Fibroblast of the aortic adventitia (primary cell): ENCODE data around the gene JAGN1. TPM values are rescaled to one million over a fixed set of nuclear protein-coding genes. Genes with fewer than 3 reads are reported as not detected.

Experiments
- DNase-seq: peaks from one replicate; pipeline ENCODE4 v3.0.0-alpha.2; 2010; ENCODE audit warnings: low read depth
- H3K4me3 ChIP-seq: 2 replicates; pipeline ENCODE4 v1.5.1; 2011; ENCODE audit warnings: low read depth, mild to moderate bottlenecking, control low read depth, low read length, moderate library complexity
- total RNA-seq: library from RNA; depleted of rRNA; stranded (reverse); fragments of >200 nt; gene quantifications from 2 replicates; pipeline ENCODE4 v1.2.3, GENCODE V29; 2012; ENCODE audit warnings: low replicate concordance
- TF ChIP-seq, protein P1 (sequence below): IDR thresholded peaks from 2 replicates; pipeline ENCODE4 v1.5.1; 2011; ENCODE audit warnings: mild to moderate bottlenecking, low read length, control low read depth, inconsistent platforms; ENCODE audit not compliant: insufficient read depth

The JAGN1 gene
- total RNA-seq, 1 donor: 25.8 TPM

DNA sequence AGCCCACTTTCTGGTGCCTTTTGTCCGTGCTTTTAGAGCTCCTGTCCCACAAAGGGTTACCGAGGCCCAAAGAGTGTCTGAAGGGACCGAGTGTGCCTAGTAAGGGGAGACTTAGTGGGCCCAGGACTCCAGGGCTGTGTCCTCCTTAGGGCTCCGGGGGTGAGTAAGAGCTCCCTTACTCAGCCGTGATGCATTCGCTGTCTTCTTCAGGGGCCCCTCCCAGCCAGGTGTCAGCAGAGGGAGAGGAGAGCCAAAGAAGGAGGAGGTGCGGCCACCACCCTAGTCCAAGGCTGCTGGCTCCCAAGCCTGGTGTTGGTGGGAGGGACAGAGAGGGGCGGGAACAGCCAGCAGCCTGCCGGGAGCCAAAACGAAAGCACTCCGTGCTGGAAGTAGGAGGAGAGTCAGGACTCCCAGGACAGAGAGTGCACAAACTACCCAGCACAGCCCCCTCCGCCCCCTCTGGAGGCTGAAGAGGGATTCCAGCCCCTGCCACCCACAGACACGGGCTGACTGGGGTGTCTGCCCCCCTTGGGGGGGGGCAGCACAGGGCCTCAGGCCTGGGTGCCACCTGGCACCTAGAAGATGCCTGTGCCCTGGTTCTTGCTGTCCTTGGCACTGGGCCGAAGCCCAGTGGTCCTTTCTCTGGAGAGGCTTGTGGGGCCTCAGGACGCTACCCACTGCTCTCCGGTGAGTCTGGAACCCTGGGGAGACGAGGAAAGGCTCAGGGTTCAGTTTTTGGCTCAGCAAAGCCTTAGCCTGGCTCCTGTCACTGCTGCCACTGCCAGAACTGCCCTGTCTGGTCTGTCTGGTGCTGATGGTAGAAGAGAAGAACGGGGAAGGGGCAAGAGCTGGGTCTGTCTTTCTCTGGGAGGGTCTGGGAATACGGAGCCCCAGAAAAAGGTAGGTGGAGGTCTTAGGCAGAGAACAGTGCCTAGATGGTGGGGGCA lies 26.6 kb downstream of the JAGN1 start, which contains the start of gene IL17RC:
Gene IL17RC, plus strand, starts transcription at position 365 of the 947 bp plus-strand sequence. Its CDS starts 218 bp downstream, at position 583.
- TF ChIP-seq, protein P1, sequence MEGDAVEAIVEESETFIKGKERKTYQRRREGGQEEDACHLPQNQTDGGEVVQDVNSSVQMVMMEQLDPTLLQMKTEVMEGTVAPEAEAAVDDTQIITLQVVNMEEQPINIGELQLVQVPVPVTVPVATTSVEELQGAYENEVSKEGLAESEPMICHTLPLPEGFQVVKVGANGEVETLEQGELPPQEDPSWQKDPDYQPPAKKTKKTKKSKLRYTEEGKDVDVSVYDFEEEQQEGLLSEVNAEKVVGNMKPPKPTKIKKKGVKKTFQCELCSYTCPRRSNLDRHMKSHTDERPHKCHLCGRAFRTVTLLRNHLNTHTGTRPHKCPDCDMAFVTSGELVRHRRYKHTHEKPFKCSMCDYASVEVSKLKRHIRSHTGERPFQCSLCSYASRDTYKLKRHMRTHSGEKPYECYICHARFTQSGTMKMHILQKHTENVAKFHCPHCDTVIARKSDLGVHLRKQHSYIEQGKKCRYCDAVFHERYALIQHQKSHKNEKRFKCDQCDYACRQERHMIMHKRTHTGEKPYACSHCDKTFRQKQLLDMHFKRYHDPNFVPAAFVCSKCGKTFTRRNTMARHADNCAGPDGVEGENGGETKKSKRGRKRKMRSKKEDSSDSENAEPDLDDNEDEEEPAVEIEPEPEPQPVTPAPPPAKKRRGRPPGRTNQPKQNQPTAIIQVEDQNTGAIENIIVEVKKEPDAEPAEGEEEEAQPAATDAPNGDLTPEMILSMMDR: no peak
- peak; percentile 83 for DNase-seq
- peak within 1 kb of the TSS; percentile 72 for H3K4me3 ChIP-seq

DNA sequence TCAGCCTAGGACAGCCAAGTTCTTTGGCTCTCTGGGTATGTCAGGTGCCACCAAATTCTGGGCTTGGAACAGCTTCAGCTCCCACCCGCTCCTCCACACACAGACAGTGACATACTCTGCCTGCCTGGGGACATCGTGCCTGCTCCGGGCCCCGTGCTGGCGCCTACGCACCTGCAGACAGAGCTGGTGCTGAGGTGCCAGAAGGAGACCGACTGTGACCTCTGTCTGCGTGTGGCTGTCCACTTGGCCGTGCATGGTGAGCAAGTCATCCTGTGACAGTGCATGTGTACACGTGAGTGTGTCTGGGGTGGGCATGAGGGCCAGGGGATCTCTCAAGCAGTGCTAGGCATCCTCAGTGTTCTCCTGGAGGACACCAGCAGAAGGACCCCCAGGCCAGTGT lies 27.4 kb downstream of the JAGN1 start:
- TF ChIP-seq, protein P1: no peak
- peak overlapping the region; percentile 72 for H3K4me3 ChIP-seq
- DNase-seq: no peak

DNA sequence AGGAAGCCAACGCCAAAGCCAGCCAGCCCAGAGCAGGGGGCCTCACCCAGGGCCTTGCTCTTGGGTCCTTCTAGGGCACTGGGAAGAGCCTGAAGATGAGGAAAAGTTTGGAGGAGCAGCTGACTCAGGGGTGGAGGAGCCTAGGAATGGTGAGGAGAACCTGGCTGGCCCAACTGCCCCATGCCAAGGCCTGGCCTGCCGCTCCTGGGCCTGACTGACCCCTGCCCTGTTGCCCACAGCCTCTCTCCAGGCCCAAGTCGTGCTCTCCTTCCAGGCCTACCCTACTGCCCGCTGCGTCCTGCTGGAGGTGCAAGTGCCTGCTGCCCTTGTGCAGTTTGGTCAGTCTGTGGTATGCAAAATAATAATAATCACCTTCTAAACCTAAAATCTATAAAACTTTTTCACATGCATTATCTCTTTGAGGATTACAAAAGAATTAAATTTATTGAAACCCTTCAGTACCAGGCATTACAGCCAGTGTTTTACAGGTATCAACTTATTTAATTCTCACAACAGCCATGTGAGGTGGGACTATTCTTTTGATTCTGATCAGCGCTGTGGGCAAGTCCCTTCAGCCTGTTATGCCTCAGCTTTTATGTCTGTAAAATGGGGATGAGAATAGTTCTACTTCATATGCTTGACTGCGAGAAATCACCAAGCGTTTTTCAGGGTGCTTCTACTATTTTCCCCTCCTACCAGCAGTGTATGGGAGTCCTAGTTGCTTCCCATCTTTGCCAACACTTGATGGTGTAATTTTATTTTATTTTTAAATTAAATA lies 28.0 kb downstream of the JAGN1 start:
- TF ChIP-seq, protein P1: no peak
- H3K4me3 ChIP-seq: no peak overlapping the region
- no peak for DNase-seq

DNA sequence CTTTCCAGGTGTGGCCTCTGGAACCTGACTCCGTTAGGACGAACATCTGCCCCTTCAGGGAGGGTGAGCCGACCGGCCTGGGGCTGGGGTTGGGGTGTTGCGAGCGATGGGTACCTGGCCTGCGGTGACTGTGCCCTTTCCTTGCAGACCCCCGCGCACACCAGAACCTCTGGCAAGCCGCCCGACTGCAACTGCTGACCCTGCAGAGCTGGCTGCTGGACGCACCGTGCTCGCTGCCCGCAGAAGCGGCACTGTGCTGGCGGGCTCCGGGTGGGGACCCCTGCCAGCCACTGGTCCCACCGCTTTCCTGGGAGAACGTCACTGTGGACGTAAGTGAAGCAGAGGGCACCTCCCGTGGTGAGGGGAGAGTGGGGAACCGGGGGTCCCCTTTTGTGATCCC lies 37.7 kb downstream of the JAGN1 start:
- no peak overlapping the region for H3K4me3 ChIP-seq
- TF ChIP-seq, protein P1: no peak
- DNase-seq: no peak

DNA sequence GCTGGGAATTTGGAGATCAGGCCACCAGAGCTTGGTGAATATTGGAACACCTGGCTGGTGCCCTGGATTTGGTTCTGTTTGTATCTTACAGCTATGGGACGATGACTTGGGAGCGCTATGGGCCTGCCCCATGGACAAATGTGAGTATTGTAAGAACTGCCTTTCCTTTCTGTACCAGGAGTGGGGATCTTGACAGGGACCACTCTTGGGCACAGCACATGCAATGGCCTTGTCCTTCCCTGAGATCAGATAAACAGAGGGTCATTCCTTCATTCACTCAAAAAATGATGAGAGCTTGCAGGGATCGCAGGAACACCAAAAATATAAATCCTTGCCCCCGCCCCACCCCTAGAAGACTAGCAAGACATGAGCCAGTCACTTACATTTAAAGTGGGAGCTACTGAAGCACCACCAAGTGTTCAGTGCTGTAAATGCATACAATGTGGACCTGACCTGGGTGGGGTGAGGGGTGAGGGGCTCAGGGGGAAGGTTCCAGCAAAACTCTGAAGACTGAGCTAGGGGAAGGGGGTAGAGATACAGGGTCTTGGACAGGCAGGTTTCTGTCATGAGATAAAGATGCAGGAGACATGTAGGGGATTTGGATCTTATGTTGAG lies 40.5 kb downstream of the JAGN1 start:
- TF ChIP-seq, protein P1: no peak
- DNase-seq: no peak
- no peak overlapping the region for H3K4me3 ChIP-seq

DNA sequence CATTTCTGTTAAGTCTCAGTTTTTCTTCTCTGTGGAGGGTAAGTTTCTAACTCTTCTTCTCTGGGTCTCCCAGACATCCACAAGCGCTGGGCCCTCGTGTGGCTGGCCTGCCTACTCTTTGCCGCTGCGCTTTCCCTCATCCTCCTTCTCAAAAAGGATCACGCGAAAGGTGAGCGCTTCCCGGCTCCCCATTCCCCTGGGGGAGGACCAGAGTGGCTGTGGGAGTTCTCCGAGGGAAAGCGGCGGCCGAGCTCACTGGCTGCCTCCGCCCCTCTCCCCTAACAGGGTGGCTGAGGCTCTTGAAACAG lies 42.1 kb downstream of the JAGN1 start:
- no peak overlapping the region for H3K4me3 ChIP-seq
- no peak for DNase-seq
- TF ChIP-seq, protein P1: no peak
